AG04449 (cell line): Measurements from ENCODE around the gene MGLL.

Experiments
- CTCF ChIA-PET: fragments of 350-600 bp; formaldehyde crosslinking; extraction: SDS; loops from one replicate; lab custom pipeline; 2021; ENCODE audit warnings: antibody characterized with exemption; lab: Yijun Ruan, JAX
- POLR2A ChIA-PET: fragments of 400-600, 350-600 bp; formaldehyde crosslinking; extraction: SDS; loops from one replicate; lab custom pipeline; 2020; ENCODE audit warnings: antibody characterized with exemption, inconsistent platforms; lab: Yijun Ruan, JAX
- DNase-seq: peaks from one replicate; pipeline ENCODE4 v3.0.0-alpha.2; 2010; ENCODE audit warnings: low read depth, low spot score
- H3K4me3 ChIP-seq: 2 replicates; pipeline ENCODE4 v1.5.1; 2011; ENCODE audit warnings: low read depth, mild to moderate bottlenecking, control low read depth, low read length
- TF ChIP-seq, protein P1 (sequence below): IDR thresholded peaks from one replicate; pipeline ENCODE4 v1.5.1; 2011; ENCODE audit warnings: mild to moderate bottlenecking, moderate library complexity, low read length, control low read depth, inconsistent platforms; ENCODE audit not compliant: insufficient read depth; ENCODE audit errors: missing control alignments

Gene MGLL

DNA sequence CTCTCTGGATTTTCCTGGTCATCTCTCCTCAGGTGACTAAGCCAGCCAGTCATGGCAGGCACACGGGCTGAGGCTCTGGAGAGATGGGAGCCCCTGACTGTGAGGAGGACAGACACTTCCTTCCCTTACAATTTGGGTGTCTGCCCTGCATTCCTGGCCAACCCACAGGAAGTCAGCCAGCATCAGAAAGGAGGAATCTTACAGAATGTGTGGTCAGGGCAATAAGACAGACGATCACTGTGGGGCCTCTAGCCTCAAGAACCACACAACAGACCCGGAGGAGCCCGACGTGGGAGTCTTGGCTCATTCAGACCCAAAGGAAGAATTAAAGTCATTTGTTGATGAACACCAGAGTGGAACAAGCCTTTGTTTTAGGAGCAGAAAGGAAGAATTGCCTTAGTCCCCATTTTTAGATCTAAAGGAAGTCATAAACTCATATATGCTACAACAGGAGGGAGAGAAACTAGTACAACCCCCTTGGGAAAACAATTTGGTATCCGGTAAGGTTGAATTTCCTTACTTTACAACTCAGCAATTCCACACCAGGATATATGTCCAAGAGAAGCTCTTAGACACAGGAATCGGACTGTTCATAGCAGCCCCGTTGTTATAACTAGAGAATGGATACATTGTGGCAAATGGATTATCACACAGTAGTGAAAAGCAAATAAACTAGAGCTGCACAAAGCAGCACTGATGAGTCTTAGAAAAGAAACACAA lies 87.4 kb downstream of the MGLL start:
- TF ChIP-seq, protein P1, sequence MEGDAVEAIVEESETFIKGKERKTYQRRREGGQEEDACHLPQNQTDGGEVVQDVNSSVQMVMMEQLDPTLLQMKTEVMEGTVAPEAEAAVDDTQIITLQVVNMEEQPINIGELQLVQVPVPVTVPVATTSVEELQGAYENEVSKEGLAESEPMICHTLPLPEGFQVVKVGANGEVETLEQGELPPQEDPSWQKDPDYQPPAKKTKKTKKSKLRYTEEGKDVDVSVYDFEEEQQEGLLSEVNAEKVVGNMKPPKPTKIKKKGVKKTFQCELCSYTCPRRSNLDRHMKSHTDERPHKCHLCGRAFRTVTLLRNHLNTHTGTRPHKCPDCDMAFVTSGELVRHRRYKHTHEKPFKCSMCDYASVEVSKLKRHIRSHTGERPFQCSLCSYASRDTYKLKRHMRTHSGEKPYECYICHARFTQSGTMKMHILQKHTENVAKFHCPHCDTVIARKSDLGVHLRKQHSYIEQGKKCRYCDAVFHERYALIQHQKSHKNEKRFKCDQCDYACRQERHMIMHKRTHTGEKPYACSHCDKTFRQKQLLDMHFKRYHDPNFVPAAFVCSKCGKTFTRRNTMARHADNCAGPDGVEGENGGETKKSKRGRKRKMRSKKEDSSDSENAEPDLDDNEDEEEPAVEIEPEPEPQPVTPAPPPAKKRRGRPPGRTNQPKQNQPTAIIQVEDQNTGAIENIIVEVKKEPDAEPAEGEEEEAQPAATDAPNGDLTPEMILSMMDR: no peak
- H3K4me3 ChIP-seq: peak overlapping the region; percentile 25
- ChIA-PET CTCF (interaction anchor here (0.6 to 2.1 kb wide), 7 partner anchors 12 to 87 kb away, joined by 3 to 12 read pairs (median 3); partner anchors contain the start of gene MGLL), POLR2A (interaction anchor here (0.6 kb wide), 1 partner anchor 16 kb away, joined by 3 read pairs; no protein-coding TSS in a partner anchor)
- DNase-seq: peak; percentile 97

DNA sequence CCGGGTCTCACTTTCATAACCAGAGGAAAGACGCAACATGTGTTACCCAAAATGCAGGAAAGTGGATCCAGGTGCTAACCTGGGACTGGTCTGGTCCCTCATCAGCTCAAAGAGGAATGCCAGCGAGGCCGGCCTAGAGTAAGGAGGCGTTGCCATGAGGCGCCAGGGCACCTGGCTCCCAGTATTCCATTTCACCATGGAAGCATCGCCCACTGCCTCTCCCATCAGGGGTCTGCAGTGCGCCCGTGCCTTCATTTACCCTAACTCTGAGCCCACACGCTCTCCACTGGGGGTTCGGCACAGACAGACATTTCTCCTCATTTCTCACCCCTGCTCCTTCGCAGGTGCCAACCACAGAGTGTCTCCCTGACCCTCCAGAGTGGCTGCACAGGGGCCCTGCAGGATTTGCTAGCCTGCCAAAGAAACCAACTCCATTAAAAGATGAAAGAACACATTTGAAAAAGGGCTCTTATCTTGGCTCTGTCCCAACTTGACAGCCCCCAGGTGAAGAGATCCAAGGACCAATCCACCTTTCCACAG lies 88.1 kb downstream of the MGLL start:
- POLR2A ChIA-PET: no interaction called here
- TF ChIP-seq, protein P1: no peak
- no peak for DNase-seq
- CTCF ChIA-PET: interaction anchor here (1.5 kb wide), 1 partner anchor 11 kb away, joined by 4 read pairs; no protein-coding TSS in a partner anchor
- H3K4me3 ChIP-seq: peak overlapping the region; percentile 3; the same call in 1 of the 2 replicates

DNA sequence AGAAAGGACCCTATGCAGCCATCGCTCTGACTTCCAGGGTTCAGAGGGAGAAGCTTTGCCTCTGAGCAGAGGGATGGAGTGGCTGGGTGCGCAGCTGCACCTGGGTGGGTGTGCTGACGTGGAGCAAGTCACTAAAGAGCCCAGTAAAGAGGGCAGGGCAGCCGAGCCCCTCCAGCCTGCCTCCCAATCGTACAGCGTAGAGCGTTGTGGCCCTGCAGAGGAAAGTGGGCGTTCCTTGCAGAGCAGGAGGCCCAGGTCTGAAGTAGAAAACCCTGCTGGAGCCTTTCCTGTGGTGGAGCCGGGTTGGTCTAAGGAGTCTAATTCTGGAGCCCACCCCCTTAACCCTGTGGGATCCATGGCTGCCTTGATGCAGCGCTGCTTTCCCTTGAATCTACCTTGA lies 88.5 kb downstream of the MGLL start:
- H3K4me3 ChIP-seq: no peak overlapping the region
- TF ChIP-seq, protein P1: no peak
- DNase-seq: no peak
- ChIA-PET POLR2A (no interaction called here), CTCF (interaction anchor here (1.5 kb wide), 1 partner anchor 10 kb away, joined by 4 read pairs; no protein-coding TSS in a partner anchor)

DNA sequence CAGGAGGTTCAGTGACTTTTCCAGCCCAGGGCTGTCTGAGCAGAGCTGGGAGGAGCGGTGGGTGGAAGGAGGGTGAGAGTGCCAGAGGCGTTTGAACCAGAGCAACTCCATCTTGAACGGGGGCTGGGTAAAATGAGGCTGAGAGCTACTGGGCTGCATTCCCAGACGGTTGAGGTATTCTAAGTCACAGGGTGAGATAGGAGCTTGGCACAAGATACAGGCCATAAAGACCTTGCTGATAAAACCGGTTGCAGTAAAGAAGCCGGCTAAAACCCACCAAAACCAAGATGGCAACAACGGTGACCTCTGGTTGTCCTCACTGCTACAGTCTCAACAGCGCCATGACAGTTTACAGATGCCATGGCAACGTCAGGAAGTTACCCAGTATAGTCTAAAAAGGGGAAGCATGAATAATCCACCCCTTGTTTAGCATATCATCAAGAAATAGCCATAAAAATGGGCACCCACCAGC lies 89.4 kb downstream of the MGLL start:
- DNase-seq: no peak
- POLR2A ChIA-PET: no interaction called here
- H3K4me3 ChIP-seq: no peak overlapping the region
- CTCF ChIA-PET: interaction anchor here (0.6 to 1.8 kb wide), 3 partner anchors 9 to 67 kb away, joined by 3 to 11 read pairs (median 4); no protein-coding TSS in a partner anchor
- TF ChIP-seq, protein P1: no peak

DNA sequence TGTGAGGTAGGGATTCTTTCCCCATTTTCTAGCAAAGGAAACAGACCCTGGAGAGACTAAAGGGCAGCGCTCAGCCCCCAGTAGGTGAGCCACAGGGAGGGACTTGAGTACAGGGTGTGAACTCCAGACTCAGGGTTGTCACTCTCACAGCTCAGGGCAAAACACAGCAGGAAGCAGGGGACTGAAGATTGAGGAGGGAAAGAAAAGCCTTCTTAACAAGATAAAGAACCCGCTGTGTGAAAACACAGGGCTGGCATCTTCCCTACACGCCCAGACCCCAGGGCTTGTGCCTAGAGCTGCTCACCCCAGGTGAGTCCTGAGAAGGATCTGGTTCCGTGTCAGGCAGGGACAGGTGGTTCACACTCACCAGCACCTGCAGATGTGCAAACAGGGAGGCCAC lies 90.0 kb downstream of the MGLL start:
- ChIA-PET CTCF (interaction anchor here (1.0 to 1.8 kb wide), 2 partner anchors 37 to 80 kb away, joined by 3 to 11 read pairs; no protein-coding TSS in a partner anchor), POLR2A (no interaction called here)
- no peak overlapping the region for H3K4me3 ChIP-seq
- no peak for DNase-seq
- TF ChIP-seq, protein P1: no peak
